B cell (primary cell): ENCODE data around the gene TRPM7. TPM values are rescaled to one million over a fixed set of nuclear protein-coding genes. Genes with fewer than 3 reads are reported as not detected.

ENCODE experiments used
- ATAC-seq: fragments of 200-7000 bp; cut with Tn5 transposase; one replicate; pipeline ENCODE4 v1.10.0; 2021; ENCODE audit warnings: low read depth, mild to moderate bottlenecking, moderate number of reproducible peaks, moderate library complexity
- CTCF ChIA-PET: fragments of 350-600 bp; sonication (Branson Sonifier 250); formaldehyde crosslinking; loops from one replicate; lab custom pipeline; 2021; ENCODE audit warnings: antibody characterized with exemption, inconsistent platforms; lab: Charles Lee
- POLR2A ChIA-PET: fragments of 350-600 bp; sonication (Branson Sonifier 250); formaldehyde crosslinking; loops from one replicate; lab custom pipeline; 2021; ENCODE audit warnings: antibody characterized with exemption; lab: Charles Lee
- DNase-seq: peaks from one replicate; pipeline ENCODE4 v3.0.0; 2013
- H2AFZ ChIP-seq: 2 replicates; pipeline ENCODE4 v1.6.1; 2012; ENCODE audit warnings: mild to moderate bottlenecking, low read depth, low read length; ENCODE audit not compliant: insufficient read depth, poor library complexity, severe bottlenecking
- H3K27ac ChIP-seq, 2 donors: 1 replicate in 1 of 2; 2 replicates in 1 of 2; pipeline ENCODE4 v1.5.1; 2012 to 2013; ENCODE audit warnings: low read length in 2 of 2, mild to moderate bottlenecking in 2 of 2, moderate library complexity in 1 of 2
- H3K27me3 ChIP-seq, 4 experiments: fragments of 200-600 bp in 1 of 4; sonication (generic) in 1 of 4; replicated peaks in 1 of 4; 1 replicate in 2 of 4; 2 replicates in 2 of 4; pipeline versions ENCODE4 v1.6.1 to v1.7.0; 2013 to 2016; ENCODE audit warnings: low read length in 3 of 4, mild to moderate bottlenecking in 2 of 4, mixed read lengths in 1 of 4, moderate library complexity in 1 of 4; ENCODE audit not compliant: insufficient read depth in 4 of 4, control insufficient read depth in 3 of 4; ENCODE audit errors: control extremely low read depth in 1 of 4
- H3K36me3 ChIP-seq, 2 experiments: replicated peaks in 1 of 2; 1 replicate in 1 of 2; 2 replicates in 1 of 2; pipeline versions ENCODE4 v1.6.1 to v1.7.1; 2013; ENCODE audit warnings: low read length in 1 of 2; ENCODE audit not compliant: insufficient read depth in 2 of 2, control insufficient read depth in 1 of 2; ENCODE audit errors: control extremely low read depth in 1 of 2, extremely low read depth in 1 of 2
- H3K4me1 ChIP-seq, 2 donors: fragments of 200-600 bp in 1 of 2; sonication (generic) in 1 of 2; 1 replicate in 1 of 2; 2 replicates in 1 of 2; pipeline versions ENCODE4 v1.5.1 to v1.6.1; 2013 to 2017; ENCODE audit warnings: low read length in 2 of 2; ENCODE audit not compliant: control insufficient read depth in 2 of 2, insufficient read depth in 2 of 2
- H3K4me2 ChIP-seq: replicated peaks from 2 replicates; pipeline ENCODE3; 2012; ENCODE audit warnings: mild to moderate bottlenecking, low read depth, low read length; ENCODE audit not compliant: poor library complexity, severe bottlenecking
- H3K4me3 ChIP-seq, 5 experiments: fragments of 200-600 bp in 1 of 5; sonication (generic) in 1 of 5; 1 replicate in 3 of 5; 2 replicates in 2 of 5; pipeline versions ENCODE4 v1.5.1 to v1.7.0; 2011 to 2016; ENCODE audit warnings: low read length in 4 of 5, mild to moderate bottlenecking in 4 of 5, low read depth in 2 of 5, control low read depth in 1 of 5, moderate library complexity in 1 of 5; ENCODE audit not compliant: insufficient read depth in 1 of 5; ENCODE audit errors: control extremely low read depth in 1 of 5, extremely low read depth in 1 of 5
- H3K79me2 ChIP-seq: fragments of 200-600 bp; sonication (generic); one replicate; pipeline ENCODE4 v1.6.0; 2016; ENCODE audit warnings: low read length; ENCODE audit not compliant: control insufficient read depth, insufficient read depth
- H3K9ac ChIP-seq: fragments of 200-600 bp; sonication (generic); 2 replicates; pipeline ENCODE4 v1.6.1; 2017; ENCODE audit warnings: mild to moderate bottlenecking, low read length, moderate library complexity
- H3K9me3 ChIP-seq, 3 donors: one replicate each; pipeline versions ENCODE4 v1.6.1 to v1.7.1; 2013; ENCODE audit warnings: low read length in 2 of 3; ENCODE audit not compliant: control insufficient read depth in 2 of 3, insufficient read depth in 1 of 3; ENCODE audit errors: control extremely low read depth in 1 of 3
- H4K20me1 ChIP-seq: 2 replicates; pipeline ENCODE4 v1.6.0; 2012; ENCODE audit warnings: mild to moderate bottlenecking, low read length; ENCODE audit not compliant: insufficient read depth, control insufficient read depth, poor library complexity, severe bottlenecking
- H3K27ac Mint-ChIP-seq: one replicate; pipeline ENCODE4 v1.8.0; 2021; ENCODE audit warnings: mixed read lengths
- H3K27me3 Mint-ChIP-seq: one replicate; pipeline ENCODE4 v1.8.0; 2021; ENCODE audit warnings: mixed read lengths
- H3K4me1 Mint-ChIP-seq: one replicate; pipeline ENCODE4 v1.8.0; 2021; ENCODE audit warnings: mixed read lengths
- H3K4me3 Mint-ChIP-seq: one replicate; pipeline ENCODE4 v1.8.0; 2021; ENCODE audit warnings: mixed read lengths
- H3K9me3 Mint-ChIP-seq: one replicate; pipeline ENCODE4 v1.8.0; 2022; ENCODE audit warnings: mixed read lengths; ENCODE audit not compliant: insufficient read depth
- CTCF ChIP-seq: fragments of 200-600 bp; IDR thresholded peaks from one replicate; pipeline ENCODE4 v1.8.0; 2022; ENCODE audit warnings: antibody characterized with exemption, mild to moderate bottlenecking
- EZH2 ChIP-seq: IDR thresholded peaks from 2 replicates; pipeline ENCODE4 v1.6.1; 2012; ENCODE audit warnings: borderline replicate concordance, low read depth, mild to moderate bottlenecking, moderate library complexity, low read length; ENCODE audit not compliant: insufficient read depth, poor library complexity, severe bottlenecking
- WGBS: methylation state at CpG from one replicate; pipeline ENCODE4 v1.1.5; 2013; ENCODE audit warnings: missing lambda C conversion rate; ENCODE audit not compliant: insufficient coverage; 5-methylcytosine and 5-hydroxymethylcytosine counted together
- intact Hi-C: fragments of 100-400 bp; cut with micrococcal nuclease; formaldehyde crosslinking; loops from one replicate; pipeline ENCODE4 v1.10.0; 2022
- polyA plus RNA-seq: library from polyadenylated mRNA; depleted of rRNA; stranded (reverse); fragments of >200 nt; gene quantifications from 2 replicates; pipeline ENCODE4 v1.2.3, GENCODE V29; 2012
- total RNA-seq, 2 donors: library from RNA; stranded (reverse); fragments of 120-200 nt in 1 of 2; gene quantifications; 1 replicate in 1 of 2; 2 replicates in 1 of 2; pipeline versions ENCODE4 v1.2.3 to v1.2.4, GENCODE V29; 2013 to 2022

The TRPM7 gene
- total and polyA plus RNA-seq, 2 donors (not counting 1 experiment from before 2014, with no cell fraction given): 12.5 to 77.2 TPM

GRCh38 chr15:50563756-50564155 lies 122.8 kb downstream of the TRPM7 start:
- Histone ChIP-seq H3K4me2 (no peak overlapping the region), H3K4me1 (no peaks in the 10 kb centered on the region), H3K36me3 (peaks cover 8 to 22% of the 10 kb centered on the region in 2 experiments), H2AFZ (no peak overlapping the region), H3K27ac (no peak overlapping the region), H4K20me1 (no peaks in the 10 kb centered on the region), H3K9ac (no peak overlapping the region), H3K9me3 (no peaks in the 10 kb centered on the region), H3K79me2 (no peaks in the 10 kb centered on the region), H3K27me3 (no peaks in the 10 kb centered on the region), H3K4me3 (no peak overlapping the region)
- ChIA-PET POLR2A (no interaction called here), CTCF (no interaction called here)
- ATAC-seq: no peak
- no peak for TF ChIP-seq EZH2
- TF ChIP-seq CTCF: no peak
- Mint-ChIP-seq H3K9me3 (no peaks in the 10 kb centered on the region), H3K4me1 (no peaks in the 10 kb centered on the region), H3K27ac (no peak overlapping the region), H3K4me3 (no peak overlapping the region), H3K27me3 (no peaks in the 10 kb centered on the region)
- DNase-seq: no peak
- WGBS: 97% methylated on average over 4 of the region's 4 CpGs
- intact Hi-C loops: no loop called here

GRCh38 chr15:50562735-50563640 lies 123.6 kb downstream of the TRPM7 start:
- ATAC-seq: no peak
- 68% methylated on average over 4 of the region's 4 CpGs for whole genome bisulfite sequencing
- Mint-ChIP-seq H3K9me3 (no peaks in the 10 kb centered on the region), H3K27me3 (no peaks in the 10 kb centered on the region), H3K27ac (no peak overlapping the region), H3K4me1 (no peaks in the 10 kb centered on the region), H3K4me3 (no peak overlapping the region)
- Histone ChIP-seq H3K79me2 (no peaks in the 10 kb centered on the region), H3K27me3 (no peaks in the 10 kb centered on the region), H4K20me1 (no peaks in the 10 kb centered on the region), H3K4me2 (no peak overlapping the region), H3K9me3 (no peaks in the 10 kb centered on the region), H3K4me3 (no peak overlapping the region), H3K36me3 (peaks cover 5 to 17% of the 10 kb centered on the region in 2 experiments), H3K27ac (no peak overlapping the region), H3K9ac (no peak overlapping the region), H2AFZ (no peak overlapping the region), H3K4me1 (no peaks in the 10 kb centered on the region)
- TF ChIP-seq EZH2: no peak
- no peak for TF ChIP-seq CTCF
- DNase-seq: no peak
- CTCF ChIA-PET: no interaction called here
- POLR2A ChIA-PET: no interaction called here
- intact Hi-C loops: no loop called here
